ENCODE results near the gene COX20.

COX20 gene

GRCh38 chr1:244881552-244882280, 46.3 kb downstream of the COX20 start:
- DNase-seq = no peak

- no peak for DNase-seq
These were observed 51.8 kb downstream of the COX20 start for GRCh38 chr1:244887281-244887680.

DNA sequence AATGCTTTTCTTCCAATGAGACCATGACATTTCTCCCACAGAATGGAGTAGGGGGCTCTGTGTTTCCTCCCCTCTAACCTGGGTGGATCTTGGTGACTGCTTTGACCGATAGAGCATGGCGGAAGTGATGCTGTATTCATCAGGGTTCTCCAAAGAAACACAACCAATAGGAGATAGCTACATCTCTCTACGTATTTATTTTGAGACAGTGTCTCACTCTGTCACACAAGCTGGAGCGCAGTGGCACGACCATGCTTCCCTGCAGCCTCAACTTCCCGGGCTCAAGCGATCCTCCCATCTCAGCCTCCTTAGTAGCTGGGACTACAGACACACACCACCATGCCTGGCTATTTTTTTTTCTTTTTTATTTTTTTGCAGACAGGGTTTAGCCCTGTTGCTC, 58.4 kb downstream of the COX20 start:
- DNase-seq = no peak

All from inflammatory macrophage treated with lipopolysaccharide for 1 hour (primary cell).